GM21360 (cell line): ENCODE results near the gene C2orf92.

Experiments
- ATAC-seq: cut with Tn5 transposase; IDR thresholded peaks from one replicate; pipeline ENCODE4 v1.9.1; 2021; ENCODE audit warnings: mild to moderate bottlenecking, moderate library complexity; ENCODE audit not compliant: unreplicated experiment

Gene C2orf92

DNA sequence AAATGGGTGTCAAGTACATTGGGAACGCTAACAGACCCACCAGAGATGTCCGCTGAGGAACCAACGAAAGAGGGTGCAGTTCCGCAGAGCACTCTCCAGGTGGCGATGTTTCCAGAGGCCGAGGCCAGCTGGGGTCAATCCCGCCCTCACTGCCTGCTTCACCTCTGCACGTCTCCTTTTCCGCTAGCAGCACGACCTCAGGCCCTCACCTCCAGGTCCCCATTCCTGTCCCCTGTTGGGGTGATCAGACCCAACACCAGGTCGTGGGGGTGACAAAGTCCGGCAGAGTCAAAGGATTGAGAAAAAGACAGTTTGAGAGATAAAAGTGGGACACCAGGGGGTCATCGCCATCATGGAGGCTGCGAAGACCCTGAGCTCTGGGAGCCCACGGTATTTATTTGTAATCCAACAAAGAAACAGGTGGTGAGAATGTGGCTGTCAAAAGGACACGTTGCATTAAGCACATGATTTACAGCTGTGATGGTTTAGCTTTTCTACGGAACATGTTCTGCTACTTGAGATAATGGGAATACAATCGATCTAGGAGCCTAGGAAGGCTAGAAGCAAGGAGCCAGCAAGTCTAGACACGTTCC is 71.2 kb downstream of the C2orf92 start:
- no peak for ATAC-seq

DNA sequence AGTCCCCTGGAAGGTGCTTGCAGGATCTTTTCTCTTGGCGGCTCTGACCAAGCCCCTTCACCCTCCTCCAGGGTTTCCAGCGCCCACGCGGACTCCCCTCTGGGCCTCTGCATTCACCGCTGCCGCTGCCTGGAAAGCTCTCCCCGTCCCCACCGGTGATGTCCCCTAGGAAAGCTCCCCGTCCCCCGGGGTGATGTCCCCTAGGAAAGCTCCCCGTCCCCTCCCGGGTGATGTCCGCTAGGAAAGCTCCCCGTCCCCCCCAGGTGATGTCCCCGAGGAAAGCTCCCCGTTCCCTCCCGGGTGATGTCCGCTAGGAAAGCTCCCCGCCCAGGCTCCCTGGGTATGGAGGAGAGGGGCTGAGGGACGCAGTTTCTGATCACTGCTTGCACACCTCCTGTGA is 71.7 kb downstream of the C2orf92 start:
- no peak for ATAC-seq

DNA sequence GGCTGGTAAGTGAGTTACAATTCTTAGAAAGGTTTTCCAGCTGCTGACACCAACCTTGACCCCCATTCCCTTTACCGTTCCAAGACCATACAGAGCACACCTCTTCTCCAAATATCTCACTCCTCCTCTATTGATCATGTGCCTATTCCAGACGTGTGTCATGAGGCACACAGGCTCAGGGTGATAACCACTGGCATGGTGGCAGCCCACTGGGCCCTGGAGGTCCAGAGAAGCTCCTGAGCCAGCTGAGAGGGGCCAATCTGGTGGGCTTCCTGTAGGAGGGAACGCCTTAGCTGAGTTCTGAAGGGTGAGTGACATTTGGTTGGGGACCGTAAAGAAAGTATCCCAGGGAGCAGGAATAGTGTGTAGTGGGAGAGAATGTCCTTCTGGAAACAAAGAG is 72.2 kb downstream of the C2orf92 start:
- no peak for ATAC-seq

DNA sequence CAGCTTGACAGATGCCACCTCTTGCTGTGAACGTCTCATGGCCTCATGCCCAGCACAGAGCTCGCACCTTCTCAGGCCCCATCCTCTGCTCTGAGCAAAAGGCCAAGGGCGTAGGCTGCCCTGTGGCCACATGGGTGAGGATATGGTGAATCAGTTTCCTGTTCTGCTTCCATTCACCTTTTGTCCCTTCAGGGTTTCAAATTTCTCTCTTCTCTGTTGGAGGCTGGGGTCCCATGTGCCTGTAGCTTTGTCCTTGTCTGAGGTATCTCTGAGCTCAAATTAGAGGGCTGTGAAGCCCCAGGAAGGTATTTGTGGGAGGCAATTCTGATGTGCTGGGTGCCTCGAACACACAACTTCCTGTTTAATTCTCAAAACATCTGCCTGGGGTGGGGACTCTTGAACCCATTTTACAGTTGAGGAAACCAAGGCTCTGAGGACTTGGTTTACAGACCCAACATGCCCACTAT is 72.9 kb downstream of the C2orf92 start:
- no peak for ATAC-seq

DNA sequence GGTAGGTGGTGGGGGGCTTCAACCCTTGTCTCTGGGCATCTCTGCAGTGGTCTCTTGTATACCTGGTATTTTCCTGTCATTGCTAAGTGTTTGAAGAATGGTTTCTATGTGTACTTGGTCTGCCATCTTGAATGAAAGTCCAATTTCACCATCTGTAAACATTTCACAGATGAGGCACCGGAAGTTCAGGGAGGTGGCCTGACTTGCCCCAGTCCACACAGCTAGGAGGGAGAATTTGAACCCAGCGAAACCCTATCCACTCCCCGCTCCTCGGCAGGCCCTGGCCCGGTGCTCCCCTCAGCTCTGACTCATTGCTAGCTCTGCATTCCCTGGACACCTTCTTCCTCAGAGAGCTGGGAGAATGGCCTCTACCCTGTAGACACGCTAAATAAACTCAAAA is 74.4 kb downstream of the C2orf92 start:
- ATAC-seq: no peak

DNA sequence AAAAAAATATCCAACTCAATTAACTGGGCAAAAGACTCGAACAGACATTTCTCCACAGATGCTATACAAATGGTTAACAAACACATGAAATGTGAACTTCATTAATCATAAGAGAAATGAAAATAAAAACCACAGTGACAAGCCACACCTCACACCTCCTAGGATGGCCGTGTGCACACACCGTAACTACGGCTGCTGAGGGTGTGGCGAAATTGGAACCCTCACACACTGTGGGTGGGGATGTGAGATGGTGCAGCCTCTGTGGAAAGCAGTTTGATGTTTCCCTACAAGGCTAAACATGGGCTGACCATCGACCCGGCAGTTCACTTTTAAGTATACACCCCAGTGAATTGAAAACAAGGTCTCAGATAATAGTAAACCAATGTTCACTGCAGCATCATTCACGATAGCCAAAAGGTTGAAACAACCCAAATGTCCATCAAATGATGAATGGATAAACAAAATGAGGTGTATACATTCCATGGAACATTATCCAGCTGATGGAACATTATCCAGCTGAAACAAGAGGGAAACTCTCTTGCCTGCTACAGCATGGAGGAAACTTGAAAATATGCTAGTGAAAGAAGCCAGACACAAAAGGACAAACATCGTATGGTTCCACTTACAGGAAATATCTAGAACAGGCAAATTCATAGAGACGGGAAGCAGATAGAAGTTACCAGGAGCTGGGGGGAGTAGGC is 76.1 kb downstream of the C2orf92 start:
- ATAC-seq: no peak

DNA sequence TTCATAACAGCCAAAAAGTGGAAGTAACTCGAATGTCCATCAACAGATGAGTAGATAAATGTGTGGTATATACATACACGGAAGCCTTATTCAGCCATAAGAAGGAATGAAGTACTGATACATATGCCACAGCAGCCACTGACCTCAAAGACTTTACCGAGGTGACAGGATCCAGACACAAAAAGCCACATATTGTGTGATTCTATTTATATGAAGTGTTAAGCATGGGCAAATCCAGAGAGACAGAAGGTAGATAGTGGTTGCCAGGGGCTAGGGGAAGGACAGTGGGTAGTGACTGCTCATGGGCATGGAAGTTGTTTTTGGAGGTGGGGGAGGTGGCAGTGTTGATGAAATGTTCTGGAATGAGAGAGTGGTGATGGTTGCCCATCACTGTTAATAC is 77.8 kb downstream of the C2orf92 start:
- ATAC-seq: no peak

DNA sequence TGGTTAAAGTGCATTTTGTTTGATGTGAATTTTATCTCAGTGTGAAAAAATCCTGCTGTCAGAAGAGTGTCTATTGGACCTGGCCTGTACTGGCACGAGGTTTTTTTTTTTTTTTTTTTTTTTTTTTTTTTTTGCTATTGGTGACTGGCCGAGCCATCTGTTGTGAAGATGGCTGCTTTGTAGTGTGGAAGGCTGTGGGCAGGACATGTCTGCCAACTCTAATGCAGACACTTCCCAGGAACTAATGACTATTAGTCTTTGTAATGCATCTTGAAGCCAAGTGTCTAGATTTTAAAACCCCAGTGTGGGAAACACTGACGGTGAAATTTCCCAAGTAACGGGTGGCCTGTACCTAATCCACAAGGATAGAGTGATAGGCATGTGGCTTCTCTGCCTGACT is 78.2 kb downstream of the C2orf92 start:
- no peak for ATAC-seq

DNA sequence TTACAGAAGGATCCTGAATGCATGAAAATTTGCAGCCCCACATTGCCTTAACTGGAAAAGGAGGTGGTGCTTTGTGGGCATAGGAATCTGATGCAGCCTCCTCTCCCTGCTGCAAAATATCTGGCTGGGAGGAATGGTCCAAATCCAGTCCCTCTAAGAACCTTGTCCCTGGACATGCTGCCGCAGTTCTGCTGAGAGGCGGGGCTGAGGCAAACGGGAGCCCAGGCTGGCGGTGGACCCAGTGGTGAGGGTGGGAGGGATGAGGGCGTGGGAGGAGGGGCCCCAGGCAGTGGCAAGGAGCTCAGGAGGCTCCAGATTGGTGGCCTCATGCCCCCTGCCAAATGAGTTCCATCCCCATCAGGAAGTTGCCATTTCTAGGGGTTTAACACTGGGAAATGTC is 80.1 kb downstream of the C2orf92 start:
- ATAC-seq: no peak

DNA sequence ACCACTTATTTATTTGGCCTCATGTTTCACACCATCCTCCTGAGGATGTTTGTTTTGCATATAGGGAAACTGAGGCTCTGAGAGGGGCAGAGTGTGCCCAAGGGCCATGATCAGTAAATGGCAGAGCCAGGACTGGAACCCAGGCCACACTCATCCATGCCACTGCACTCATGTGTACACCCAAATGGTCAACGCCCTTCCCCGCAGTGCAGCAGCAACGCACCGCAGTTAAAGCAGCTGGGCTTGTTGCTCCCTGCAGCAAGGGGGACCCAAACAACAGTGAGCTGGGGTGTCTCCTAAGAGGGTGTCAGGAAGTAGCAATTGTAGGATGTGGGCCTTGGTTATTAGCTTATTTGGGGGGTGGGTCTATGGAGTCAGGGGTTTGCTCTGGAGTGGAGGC is 80.5 kb downstream of the C2orf92 start:
- ATAC-seq: no peak

DNA sequence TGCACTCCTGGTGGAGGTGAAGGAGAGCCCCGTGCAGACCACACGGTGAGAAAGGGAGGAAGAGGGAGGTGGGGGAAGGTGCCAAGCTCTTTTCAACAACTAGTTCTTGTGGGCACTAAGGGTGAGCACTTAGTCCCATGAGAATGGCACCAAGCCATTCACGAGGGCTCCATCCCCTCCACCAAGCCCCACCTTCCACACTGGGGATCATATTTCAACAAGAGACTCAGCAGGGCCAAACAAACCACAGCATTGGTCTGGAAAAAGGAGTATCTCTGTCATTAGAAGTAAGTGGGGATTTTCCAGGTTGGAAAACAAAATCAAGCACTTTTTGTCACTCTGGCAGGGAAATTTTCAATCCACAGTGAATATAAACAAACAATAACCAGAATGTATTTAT is 82.2 kb downstream of the C2orf92 start:
- no peak for ATAC-seq
